ENCODE results near the gene POU4F1.

- TF ChIP-seq, protein P1, sequence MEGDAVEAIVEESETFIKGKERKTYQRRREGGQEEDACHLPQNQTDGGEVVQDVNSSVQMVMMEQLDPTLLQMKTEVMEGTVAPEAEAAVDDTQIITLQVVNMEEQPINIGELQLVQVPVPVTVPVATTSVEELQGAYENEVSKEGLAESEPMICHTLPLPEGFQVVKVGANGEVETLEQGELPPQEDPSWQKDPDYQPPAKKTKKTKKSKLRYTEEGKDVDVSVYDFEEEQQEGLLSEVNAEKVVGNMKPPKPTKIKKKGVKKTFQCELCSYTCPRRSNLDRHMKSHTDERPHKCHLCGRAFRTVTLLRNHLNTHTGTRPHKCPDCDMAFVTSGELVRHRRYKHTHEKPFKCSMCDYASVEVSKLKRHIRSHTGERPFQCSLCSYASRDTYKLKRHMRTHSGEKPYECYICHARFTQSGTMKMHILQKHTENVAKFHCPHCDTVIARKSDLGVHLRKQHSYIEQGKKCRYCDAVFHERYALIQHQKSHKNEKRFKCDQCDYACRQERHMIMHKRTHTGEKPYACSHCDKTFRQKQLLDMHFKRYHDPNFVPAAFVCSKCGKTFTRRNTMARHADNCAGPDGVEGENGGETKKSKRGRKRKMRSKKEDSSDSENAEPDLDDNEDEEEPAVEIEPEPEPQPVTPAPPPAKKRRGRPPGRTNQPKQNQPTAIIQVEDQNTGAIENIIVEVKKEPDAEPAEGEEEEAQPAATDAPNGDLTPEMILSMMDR (IDR thresholded peaks at IDR 0.05): no peak
- no peak for TF ChIP-seq POLR2A (IDR thresholded peaks at IDR 0.05)
Measured at GRCh38 chr13:78586706-78587105, 16.6 kb downstream of the POU4F1 start.

All from right lobe of liver (tissue), 4 donors.